ENCODE data around the gene SIRT3. TPM values are rescaled to one million over a fixed set of nuclear protein-coding genes. Genes with fewer than 3 reads are reported as not detected.

Gene SIRT3
- total RNA-seq = 10 to 100 TPM; 12.7 to 24.1 (median 17.3) TPM

DNA sequence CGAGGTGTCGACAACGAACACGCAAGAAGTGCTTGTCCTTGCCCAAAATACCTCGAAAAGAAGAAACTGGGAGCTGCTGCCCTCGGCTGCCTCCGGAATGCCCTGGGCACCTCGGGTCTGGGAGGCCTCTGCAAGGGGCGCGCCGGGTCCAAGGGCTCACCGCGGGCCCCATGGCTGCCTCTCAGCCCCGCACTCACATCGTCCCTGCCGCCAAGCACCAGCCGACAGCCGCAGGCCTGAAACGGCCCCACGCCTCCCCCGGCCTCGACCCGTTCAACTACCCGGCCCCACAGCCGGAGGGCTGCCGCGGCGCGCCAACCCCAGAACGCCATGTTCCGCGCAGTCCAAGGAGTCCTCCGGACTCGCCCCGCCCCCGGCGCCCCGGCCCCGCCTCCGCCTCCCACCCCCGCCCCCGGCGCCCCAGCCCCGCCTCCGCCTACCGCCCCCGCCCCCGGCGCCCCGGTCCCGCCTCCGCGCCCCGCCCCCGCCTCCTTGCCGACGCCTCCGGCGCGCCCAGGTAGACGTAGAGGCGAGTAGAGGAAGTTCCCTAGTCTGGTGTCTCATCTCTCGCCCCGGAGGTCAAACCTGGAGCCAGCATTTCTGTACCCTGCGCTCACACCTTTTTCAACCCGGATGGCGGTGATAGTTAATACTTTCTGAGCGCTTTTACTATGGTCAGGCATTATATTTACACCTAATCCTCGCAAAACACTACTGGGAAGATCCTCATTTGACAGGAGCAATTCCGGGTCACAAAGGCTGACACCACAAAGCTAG lies at the start of gene SIRT3:
Gene SIRT3 (minus strand): TSS at position 346 of the 777 bp plus-strand sequence. CDS start 14 bp downstream, at position 332.
- peaks cover 0 to 35% (median 13%) of the 10 kb centered on the region in 3 donors for H3K4me1 ChIP-seq
- H3K27ac ChIP-seq = peak within 1 kb of the TSS; percentile 85 to 96 (median 94)
- H3K4me3 ChIP-seq = peak within 1 kb of the TSS; percentile 93
- peaks cover 0 to 37% of the 10 kb centered on the region in 2 donors for H3K36me3 ChIP-seq
- WGBS, 2 donors (ENCODE audit: low coverage in 1 of 2) = 0 to 3% methylated on average over 6 to 11 of the region's 70 CpGs
- peak; percentile 93 for ATAC-seq
- TF ChIP-seq EP300 (IDR thresholded peaks at IDR 0.05) = no peak
- peak; percentile 54 to 56 for TF ChIP-seq POLR2A (IDR thresholded peaks at IDR 0.05)
- peak; percentile 37 for TF ChIP-seq POLR2AphosphoS5 (IDR thresholded peaks at IDR 0.05)
- TF ChIP-seq, protein P1, sequence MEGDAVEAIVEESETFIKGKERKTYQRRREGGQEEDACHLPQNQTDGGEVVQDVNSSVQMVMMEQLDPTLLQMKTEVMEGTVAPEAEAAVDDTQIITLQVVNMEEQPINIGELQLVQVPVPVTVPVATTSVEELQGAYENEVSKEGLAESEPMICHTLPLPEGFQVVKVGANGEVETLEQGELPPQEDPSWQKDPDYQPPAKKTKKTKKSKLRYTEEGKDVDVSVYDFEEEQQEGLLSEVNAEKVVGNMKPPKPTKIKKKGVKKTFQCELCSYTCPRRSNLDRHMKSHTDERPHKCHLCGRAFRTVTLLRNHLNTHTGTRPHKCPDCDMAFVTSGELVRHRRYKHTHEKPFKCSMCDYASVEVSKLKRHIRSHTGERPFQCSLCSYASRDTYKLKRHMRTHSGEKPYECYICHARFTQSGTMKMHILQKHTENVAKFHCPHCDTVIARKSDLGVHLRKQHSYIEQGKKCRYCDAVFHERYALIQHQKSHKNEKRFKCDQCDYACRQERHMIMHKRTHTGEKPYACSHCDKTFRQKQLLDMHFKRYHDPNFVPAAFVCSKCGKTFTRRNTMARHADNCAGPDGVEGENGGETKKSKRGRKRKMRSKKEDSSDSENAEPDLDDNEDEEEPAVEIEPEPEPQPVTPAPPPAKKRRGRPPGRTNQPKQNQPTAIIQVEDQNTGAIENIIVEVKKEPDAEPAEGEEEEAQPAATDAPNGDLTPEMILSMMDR (IDR thresholded peaks at IDR 0.05) = peak in 2 of 4 experiments; percentile 44 to 47
- no peaks in the 10 kb centered on the region for H3K9me3 ChIP-seq
- H3K27me3 ChIP-seq = no peaks in the 10 kb centered on the region

DNA sequence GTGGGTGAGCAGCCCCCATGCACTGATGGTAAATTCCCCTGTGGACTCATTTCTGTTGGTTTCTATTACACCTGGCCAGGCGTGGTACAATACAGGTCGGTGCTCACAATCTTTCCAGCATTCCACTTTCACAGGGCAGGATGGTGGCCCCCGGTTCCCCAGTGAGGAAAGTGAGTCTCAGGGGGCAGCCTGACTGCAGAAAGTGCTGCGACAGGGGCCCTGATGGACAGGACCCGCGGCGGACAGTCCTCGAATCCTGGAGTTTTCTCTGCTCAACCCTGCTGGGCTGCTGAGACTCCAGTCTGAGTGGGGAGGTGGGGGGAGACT lies 49.7 kb upstream of the SIRT3 start:
- Histone ChIP-seq H3K4me3 (no peak overlapping the region), H3K36me3 (no peaks in the 10 kb centered on the region), H3K4me1 (peaks cover 0 to 37% (median 10%) of the 10 kb centered on the region in 3 donors), H3K9me3 (no peaks in the 10 kb centered on the region), H3K27ac (no peak overlapping the region), H3K27me3 (peaks cover 67% of the 10 kb centered on the region)
- TF ChIP-seq POLR2A (IDR thresholded peaks at IDR 0.05) = no peak
- no peak for TF ChIP-seq EP300 (IDR thresholded peaks at IDR 0.05)
- TF ChIP-seq POLR2AphosphoS5 (IDR thresholded peaks at IDR 0.05) = no peak
- TF ChIP-seq, protein P1 (IDR thresholded peaks at IDR 0.05) = no peak
- no peak for ATAC-seq
- 74 to 92% methylated on average over 5 to 6 of the region's 8 CpGs for WGBS, 2 donors (ENCODE audit: low coverage in 1 of 2)

DNA sequence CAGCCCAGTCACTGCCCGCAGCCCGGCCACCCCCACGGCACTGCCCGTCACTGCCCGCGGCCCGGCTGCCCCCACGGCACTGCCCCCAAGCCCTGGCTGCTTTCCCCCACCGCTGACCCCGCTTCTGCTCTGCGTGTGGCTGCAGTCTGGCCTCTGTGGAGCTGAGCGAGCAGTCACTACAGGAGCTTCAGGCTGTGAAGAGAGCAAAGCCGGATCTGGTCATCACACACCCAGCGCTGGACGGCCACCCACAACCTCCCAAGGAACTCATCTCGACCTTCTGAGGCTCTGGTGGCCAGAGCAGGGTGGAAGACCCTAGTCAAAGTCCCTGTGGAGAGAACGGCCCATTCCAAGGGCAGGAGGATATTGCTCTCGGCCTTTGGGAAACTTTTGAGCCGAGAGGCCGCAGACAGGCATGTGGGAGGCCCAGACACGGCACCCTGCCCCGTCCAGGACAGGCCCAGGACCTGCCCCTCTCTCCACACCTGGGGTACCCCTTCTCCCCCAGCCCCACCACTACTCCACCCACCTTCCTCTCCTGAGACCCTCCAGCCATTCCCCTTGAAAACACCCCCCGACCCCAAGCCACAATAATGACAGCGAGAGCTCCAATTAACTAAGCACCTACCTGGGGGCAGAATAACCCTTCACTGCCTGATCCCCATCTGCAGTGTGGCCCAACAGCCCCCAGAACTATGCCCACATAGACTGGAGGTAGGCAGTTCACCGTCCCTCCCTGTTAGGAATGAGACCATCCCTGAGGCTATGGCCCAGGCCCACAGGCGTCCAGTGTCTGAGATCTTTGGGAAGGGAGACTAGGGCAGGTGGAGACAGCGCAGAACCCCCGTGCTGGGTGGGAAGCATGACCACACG lies 49.1 kb upstream of the SIRT3 start:
- 88% methylated on average over 3 of the region's 29 CpGs; no CpG with 5 or more reads in 1 of the 2 donors for WGBS, 2 donors (ENCODE audit: low coverage in 1 of 2)

DNA sequence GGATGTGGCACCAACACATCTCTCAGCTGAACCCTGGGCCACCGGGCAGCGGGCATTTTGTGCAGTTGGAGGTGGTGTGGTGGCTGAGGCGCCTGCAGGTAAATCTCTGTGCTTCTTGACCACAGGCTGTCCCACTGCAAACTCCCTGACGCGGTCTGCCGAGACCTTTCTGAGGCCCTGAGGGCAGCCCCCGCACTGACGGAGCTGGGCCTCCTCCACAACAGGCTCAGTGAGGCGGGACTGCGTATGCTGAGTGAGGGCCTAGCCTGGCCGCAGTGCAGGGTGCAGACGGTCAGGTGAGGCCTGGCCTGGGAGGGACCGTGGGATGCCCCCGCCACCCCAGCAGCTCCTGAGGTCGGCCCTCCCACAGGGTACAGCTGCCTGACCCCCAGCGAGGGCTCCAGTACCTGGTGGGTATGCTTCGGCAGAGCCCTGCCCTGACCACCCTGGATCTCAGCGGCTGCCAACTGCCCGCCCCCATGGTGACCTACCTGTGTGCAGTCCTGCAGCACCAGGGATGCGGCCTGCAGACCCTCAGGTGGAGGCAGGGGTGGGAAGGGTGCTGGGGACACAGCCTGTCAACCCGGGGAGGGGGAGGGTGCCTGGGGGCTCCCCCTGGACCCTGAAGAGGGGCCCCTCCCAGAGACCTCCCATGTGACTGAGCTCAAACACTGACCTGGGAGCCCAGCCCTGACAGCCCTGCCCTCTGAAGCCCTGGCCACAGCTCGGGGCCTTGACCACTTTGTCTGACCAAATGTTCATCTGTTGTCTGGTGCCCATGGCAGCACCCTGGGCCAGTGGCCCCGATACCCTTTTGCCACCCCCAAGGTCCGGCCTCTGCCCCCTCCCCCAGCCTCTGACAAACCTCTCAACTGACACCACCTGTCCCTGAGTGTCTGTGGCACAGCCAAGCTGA lies 48.2 kb upstream of the SIRT3 start:
- no peak for TF ChIP-seq POLR2A (IDR thresholded peaks at IDR 0.05)
- TF ChIP-seq, protein P1 (IDR thresholded peaks at IDR 0.05) = no peak
- TF ChIP-seq POLR2AphosphoS5 (IDR thresholded peaks at IDR 0.05) = no peak
- TF ChIP-seq EP300 (IDR thresholded peaks at IDR 0.05) = no peak
- Histone ChIP-seq H3K36me3 (no peaks in the 10 kb centered on the region), H3K4me3 (no peak overlapping the region), H3K9me3 (no peaks in the 10 kb centered on the region), H3K27me3 (peaks cover 82% of the 10 kb centered on the region), H3K4me1 (peaks cover 0 to 40% (median 18%) of the 10 kb centered on the region in 3 donors), H3K27ac (no peak overlapping the region)
- no peak for ATAC-seq
- 90% methylated on average over 3 of the region's 24 CpGs; no CpG with 5 or more reads in 1 of the 2 donors for WGBS, 2 donors (ENCODE audit: low coverage in 1 of 2)

More for the DNA sequence above, 49.1 kb upstream of the SIRT3 start:
- Histone ChIP-seq H3K27ac (no peak overlapping the region), H3K27me3 (peaks cover 73% of the 10 kb centered on the region), H3K4me3 (no peak overlapping the region), H3K4me1 (peaks cover 0 to 40% (median 16%) of the 10 kb centered on the region in 3 donors), H3K36me3 (no peaks in the 10 kb centered on the region), H3K9me3 (no peaks in the 10 kb centered on the region)
- TF ChIP-seq POLR2AphosphoS5 (IDR thresholded peaks at IDR 0.05) (no peak), POLR2A (IDR thresholded peaks at IDR 0.05) (no peak), EP300 (IDR thresholded peaks at IDR 0.05) (no peak)
- TF ChIP-seq, protein P1 (IDR thresholded peaks at IDR 0.05) = no peak
- ATAC-seq = no peak
